GM18873 (cell line): ENCODE results near the gene PGC.

ENCODE experiments used
- ATAC-seq: cut with Tn5 transposase; IDR thresholded peaks from one replicate; pipeline ENCODE4 v1.9.1; 2021; ENCODE audit warnings: mild to moderate bottlenecking, moderate library complexity, moderate number of reproducible peaks; ENCODE audit not compliant: unreplicated experiment, low FRiP score

Gene PGC

GRCh38 chr6:41732591-41733359, 14.4 kb downstream of the PGC start:
- no peak for ATAC-seq

GRCh38 chr6:41732149-41732548, 15.0 kb downstream of the PGC start:
- no peak for ATAC-seq

DNA sequence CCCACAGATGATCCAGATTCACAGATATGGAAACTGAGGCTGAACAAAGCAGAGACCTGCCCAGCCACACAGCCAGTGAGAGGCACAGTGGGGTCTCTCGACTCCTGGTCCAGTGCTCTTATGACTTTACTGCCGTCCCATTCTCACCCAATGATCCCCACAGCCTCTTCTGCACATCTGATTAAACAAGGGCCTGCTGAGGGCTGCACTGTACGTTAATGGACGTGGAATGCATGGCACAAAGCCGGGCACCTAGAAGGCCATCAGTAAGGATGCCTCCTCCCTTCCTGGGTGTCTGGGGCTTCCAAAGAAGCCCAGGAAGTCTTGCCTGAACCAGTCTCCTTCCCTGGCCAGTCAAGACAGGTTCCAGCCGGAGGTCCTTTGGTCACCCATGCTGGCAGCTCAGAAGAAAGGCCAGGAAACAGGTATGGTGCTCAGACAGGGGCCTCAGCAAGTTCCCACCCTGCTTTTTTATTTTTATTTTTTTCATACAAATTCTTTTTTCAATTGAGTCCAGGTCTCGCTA, 15.6 kb downstream of the PGC start:
- ATAC-seq: no peak

- no peak for ATAC-seq
Measured at GRCh38 chr6:41730531-41731436, 16.4 kb downstream of the PGC start.

- ATAC-seq: no peak
Measured at GRCh38 chr6:41729624-41730023, 17.6 kb downstream of the PGC start.

- no peak for ATAC-seq
Measured at GRCh38 chr6:41728954-41729353, 18.2 kb downstream of the PGC start.

- no peak for ATAC-seq
Measured at GRCh38 chr6:41728073-41728936, 18.9 kb downstream of the PGC start.

- no peak for ATAC-seq
Measured at GRCh38 chr6:41727705-41728072, 19.5 kb downstream of the PGC start.

DNA sequence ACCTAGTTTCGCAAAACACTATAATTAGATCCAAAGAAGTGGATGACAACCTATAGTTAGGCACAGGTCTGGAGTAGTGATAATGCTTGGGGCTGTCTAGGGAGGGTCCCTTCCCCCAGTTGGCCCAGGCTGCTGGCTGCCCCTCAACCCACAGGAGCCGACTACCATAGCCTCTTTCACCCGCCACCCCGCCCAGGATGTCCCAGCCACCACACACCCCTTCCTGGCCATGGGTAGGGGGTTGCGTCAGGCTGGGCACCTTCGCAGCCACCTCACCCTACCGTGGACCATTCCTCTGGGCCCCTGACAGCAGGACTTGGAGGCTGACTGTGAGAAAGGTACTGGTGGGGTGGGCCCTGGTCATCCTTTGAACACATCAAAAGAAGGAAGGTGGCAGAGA, 20.3 kb downstream of the PGC start:
- ATAC-seq: no peak

- ATAC-seq: no peak
Measured at GRCh38 chr6:41724586-41725501, 22.4 kb downstream of the PGC start.

- ATAC-seq: no peak
Measured at GRCh38 chr6:41724228-41724580, 23.0 kb downstream of the PGC start.

DNA sequence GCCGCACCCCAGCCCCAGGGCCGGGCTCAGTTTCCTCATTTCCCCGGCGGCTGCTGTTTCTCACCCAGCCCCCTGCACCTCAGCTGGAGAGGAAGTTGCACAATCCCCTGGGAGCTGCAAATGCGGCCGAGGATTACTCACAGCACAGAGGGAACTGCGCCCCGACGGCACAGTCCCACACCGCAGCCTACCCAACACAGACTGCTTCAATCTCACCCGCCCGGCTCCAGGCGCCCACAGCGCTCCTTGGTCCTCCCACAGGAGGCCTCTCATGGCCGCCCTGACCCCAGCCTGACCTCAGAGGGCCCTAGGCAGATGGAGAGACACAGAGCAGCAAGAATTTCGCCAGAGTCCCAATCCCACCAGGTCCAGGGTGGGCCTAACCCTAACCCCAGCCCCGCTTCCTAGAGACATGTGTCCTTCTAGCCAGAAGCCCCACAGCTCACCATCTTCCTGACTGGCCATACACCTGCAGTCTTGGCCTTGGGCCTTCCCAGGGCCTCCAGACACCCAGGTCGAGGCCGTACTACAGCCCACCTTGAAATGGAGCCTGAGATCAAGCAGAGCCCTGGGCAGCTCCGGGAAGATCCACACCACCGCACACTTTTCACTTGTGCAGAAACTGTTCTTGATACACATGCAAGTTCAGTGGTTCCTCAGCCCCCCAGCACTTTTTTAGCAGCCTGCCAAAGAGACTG, 23.5 kb downstream of the PGC start:
- ATAC-seq: peak; percentile 52

DNA sequence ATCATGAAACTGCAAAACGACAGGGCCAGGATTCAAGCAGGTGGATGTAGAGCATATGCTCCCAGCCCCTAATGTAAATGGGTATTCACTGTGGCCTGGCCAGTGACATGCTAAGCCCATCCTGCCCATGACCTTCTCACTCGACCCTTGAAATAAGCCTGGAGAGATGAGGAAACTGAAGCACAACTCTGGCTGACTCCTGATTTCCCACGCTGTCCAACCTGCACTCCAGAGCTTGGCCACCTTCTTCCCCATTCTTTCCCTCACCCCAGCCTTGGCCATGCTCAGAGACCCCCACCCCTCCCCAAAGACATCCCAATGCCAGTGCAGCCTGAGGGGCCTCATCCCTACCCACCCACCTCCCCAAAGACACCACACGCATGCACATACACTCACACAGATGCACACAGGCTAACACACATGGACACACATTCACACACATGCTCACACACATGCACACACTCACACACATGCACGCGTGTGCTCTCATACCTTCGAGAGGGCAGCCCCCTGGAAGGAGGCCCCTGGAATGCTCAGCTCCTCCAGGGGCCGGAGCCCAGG, 24.1 kb downstream of the PGC start:
- no peak for ATAC-seq

DNA sequence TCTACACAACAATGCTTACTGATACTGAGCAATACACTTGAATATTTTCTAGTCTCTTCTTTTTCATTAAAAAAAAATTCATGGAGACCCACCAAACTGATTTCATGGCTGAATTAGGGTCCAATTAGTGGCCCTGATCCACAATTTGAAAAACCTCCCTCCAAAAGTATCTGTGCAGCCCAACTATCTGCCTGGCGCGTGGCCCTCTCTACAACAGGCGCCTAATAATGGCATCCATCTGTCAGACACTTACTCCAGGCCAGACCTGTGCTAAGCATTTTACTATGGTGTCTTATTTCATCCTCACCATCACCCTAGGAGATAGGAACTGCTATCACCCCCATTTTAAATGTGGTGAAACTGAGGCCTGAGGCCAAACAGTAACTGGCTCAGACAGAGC, 25.8 kb downstream of the PGC start:
- ATAC-seq: no peak

DNA sequence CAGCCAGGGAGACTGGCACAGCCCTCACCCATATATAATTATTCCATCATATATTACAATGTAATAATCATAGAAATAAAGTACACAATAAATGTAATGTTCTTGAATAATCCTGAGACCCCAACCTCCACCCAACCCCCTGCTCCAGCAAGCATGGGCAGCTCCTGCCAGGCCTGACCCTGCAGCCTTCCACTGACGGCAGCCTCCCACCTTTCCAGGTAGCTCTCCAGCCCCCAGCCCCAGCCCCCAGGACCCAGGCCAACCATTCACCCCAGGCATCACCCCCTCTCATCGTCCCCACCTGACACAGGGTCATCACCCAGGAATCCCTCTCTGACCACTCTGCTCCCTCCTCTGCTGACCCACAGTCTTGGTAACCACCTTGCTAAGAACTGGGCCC, 26.4 kb downstream of the PGC start:
- ATAC-seq: no peak

- no peak for ATAC-seq
Measured at GRCh38 chr6:41720262-41720620, 27.0 kb downstream of the PGC start.

DNA sequence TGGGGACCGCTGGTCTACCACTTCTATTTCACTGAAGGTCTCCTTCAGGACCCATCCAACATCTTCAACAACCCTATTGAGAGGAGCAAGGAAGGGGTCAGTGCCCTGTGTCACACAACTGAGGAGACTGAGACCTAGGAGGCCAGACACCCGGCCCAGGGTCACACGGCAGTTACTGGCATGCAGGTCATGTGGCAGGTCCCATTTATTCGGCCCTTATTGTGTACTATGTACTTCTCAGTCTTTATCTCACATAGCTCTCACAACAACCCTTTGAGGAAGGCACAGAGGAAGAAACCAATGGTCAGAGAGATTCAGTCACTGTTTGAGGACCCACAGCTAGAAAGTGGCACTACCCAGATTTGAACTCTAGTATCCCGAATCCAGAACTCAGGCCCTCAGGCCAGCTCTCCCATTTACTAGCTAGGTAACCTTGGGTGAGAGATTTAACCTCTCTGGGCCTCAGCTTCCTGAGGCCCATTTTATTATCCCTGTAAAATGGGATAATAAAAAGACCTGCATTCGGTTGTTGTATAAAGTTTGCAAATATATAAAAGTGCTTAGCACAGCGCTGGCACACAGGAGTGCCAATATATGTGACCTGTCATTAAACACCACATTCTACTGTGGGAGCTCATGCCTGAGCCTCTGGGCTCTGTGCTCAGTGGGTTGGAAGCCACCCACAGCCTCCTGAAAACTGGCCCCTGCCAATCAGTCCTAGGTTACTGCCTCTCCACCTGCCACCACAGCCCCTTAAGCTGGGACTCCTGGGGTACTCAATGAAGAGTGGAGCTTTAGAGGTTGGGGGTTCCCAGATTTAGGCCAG, 27.5 kb downstream of the PGC start:
- ATAC-seq: no peak

GRCh38 chr6:41718828-41719227, 28.4 kb downstream of the PGC start:
- ATAC-seq: no peak
